AG04450 (cell line): Measurements from ENCODE around the gene RANBP2. TPM values are rescaled to one million over a fixed set of nuclear protein-coding genes. Genes with fewer than 3 reads are reported as not detected.
A peak's percentile ranks its signal among the peaks of the same experiment; 100 is the strongest.

Experiments used
- CTCF ChIA-PET: fragments of 300-600, 350-600 bp; formaldehyde crosslinking; extraction: SDS; loops from one replicate; lab custom pipeline; 2022; ENCODE audit warnings: antibody characterized with exemption, inconsistent platforms; lab: Charles Lee
- POLR2A ChIA-PET: fragments of 350-600 bp; formaldehyde crosslinking; extraction: SDS; loops from one replicate; lab custom pipeline; 2021; ENCODE audit warnings: antibody characterized with exemption, inconsistent platforms; lab: Yijun Ruan, JAX
- DNase-seq: peaks from one replicate; pipeline ENCODE4 v3.0.0-alpha.2; 2011; ENCODE audit warnings: low read depth, low spot score
- H3K27ac ChIP-seq: one replicate; pipeline ENCODE4 v1.5.1; 2012; ENCODE audit warnings: low read depth, low read length, control low read depth
- H3K27me3 ChIP-seq: one replicate; pipeline ENCODE4 v1.6.0; 2012; ENCODE audit warnings: low read length; ENCODE audit not compliant: control insufficient read depth, insufficient read depth
- H3K4me3 ChIP-seq: 2 replicates; pipeline ENCODE4 v1.5.1; 2011; ENCODE audit warnings: mild to moderate bottlenecking, low read depth, low read length, control low read depth
- H3K9me3 ChIP-seq: 2 replicates; pipeline ENCODE4 v1.5.1; 2012; ENCODE audit warnings: low read length; ENCODE audit not compliant: control insufficient read depth, insufficient read depth
- CTCF ChIP-seq: IDR thresholded peaks from 2 replicates; pipeline ENCODE4 v1.5.1; 2011; ENCODE audit warnings: low read depth, low read length, control low read depth, inconsistent platforms
- polyA plus RNA-seq: library from polyadenylated mRNA; depleted of rRNA; stranded (reverse); fragments of >200 nt; gene quantifications from 2 replicates; pipeline ENCODE4 v1.2.3, GENCODE V29; 2011

Gene RANBP2
- polyA plus RNA-seq, 1 experiment, result 29.0 TPM

- no peaks in the 10 kb centered on the region for H3K27me3 ChIP-seq
- no peak for TF ChIP-seq CTCF
- H3K27ac ChIP-seq, result peak within 1 kb of the TSS; percentile 82
- no peaks in the 10 kb centered on the region; the same call in 1 of the 2 replicates for H3K9me3 ChIP-seq
- H3K4me3 ChIP-seq, result peak within 1 kb of the TSS; percentile 80
- ChIA-PET POLR2A (interaction anchor here (0.6 kb wide), 1 partner anchor 17 kb away, joined by 5 read pairs; no protein-coding TSS in a partner anchor), CTCF (interaction anchor here (1.6 kb wide), 1 partner anchor 150 kb away, joined by 3 read pairs; no protein-coding TSS in a partner anchor)
- DNase-seq, result peak; percentile 53
These were observed 67.3 kb downstream of the RANBP2 start, which contains the start of gene CCDC138 for GRCh38 chr2:108786354-108787215. Gene CCDC138, plus strand, starts transcription at chr2:108786771. Its CDS starts 52 bp downstream, at chr2:108786823.

- Histone ChIP-seq H3K9me3 (no peaks in the 10 kb centered on the region; the same call in 1 of the 2 replicates), H3K4me3 (peak overlapping the region; percentile 80), H3K27ac (no peak overlapping the region), H3K27me3 (no peaks in the 10 kb centered on the region)
- no peak for DNase-seq
- ChIA-PET CTCF (no interaction called here), POLR2A (no interaction called here)
- no peak for TF ChIP-seq CTCF
These were observed 67.9 kb downstream of the RANBP2 start for GRCh38 chr2:108787216-108787541.

GRCh38 chr2:108803045-108803736 is 83.9 kb downstream of the RANBP2 start:
- ChIA-PET CTCF (no interaction called here), POLR2A (no interaction called here)
- H3K9me3 ChIP-seq, result no peaks in the 10 kb centered on the region
- no peak overlapping the region for H3K4me3 ChIP-seq
- H3K27me3 ChIP-seq, result no peaks in the 10 kb centered on the region
- no peak for DNase-seq
- no peak overlapping the region for H3K27ac ChIP-seq
- TF ChIP-seq CTCF, result no peak

GRCh38 chr2:108805032-108805431 is 85.8 kb downstream of the RANBP2 start:
- ChIA-PET POLR2A (no interaction called here), CTCF (no interaction called here)
- Histone ChIP-seq H3K27ac (no peak overlapping the region), H3K9me3 (peaks cover 4% of the 10 kb centered on the region), H3K4me3 (no peak overlapping the region), H3K27me3 (no peaks in the 10 kb centered on the region)
- no peak for DNase-seq
- TF ChIP-seq CTCF, result no peak
